Prostate gland (tissue), 2 donors: ENCODE data around the gene WDR82.

ENCODE experiments used
- POLR2A ChIP-seq: fragments of 450-650 bp; IDR thresholded peaks from one replicate; pipeline ENCODE4 v1.6.1; 2016; ENCODE audit warnings: antibody characterized with exemption, mild to moderate bottlenecking
- POLR2AphosphoS5 ChIP-seq: sonication (generic); formaldehyde crosslinking; IDR thresholded peaks from one replicate; pipeline ENCODE4 v1.6.1; 2017; ENCODE audit warnings: antibody characterized with exemption
- TF ChIP-seq, protein P1 (sequence below), 4 experiments: fragments of 200-600 bp in 2 of 4; fragments of 450-650 bp in 2 of 4; sonication (generic) in 2 of 4; IDR thresholded peaks; 1 replicate in 3 of 4; 2 replicates in 1 of 4; pipeline ENCODE4 v1.5.1; 2016 to 2019; ENCODE audit warnings: antibody characterized with exemption in 4 of 4, mild to moderate bottlenecking in 2 of 4, moderate library complexity in 2 of 4

DNA sequence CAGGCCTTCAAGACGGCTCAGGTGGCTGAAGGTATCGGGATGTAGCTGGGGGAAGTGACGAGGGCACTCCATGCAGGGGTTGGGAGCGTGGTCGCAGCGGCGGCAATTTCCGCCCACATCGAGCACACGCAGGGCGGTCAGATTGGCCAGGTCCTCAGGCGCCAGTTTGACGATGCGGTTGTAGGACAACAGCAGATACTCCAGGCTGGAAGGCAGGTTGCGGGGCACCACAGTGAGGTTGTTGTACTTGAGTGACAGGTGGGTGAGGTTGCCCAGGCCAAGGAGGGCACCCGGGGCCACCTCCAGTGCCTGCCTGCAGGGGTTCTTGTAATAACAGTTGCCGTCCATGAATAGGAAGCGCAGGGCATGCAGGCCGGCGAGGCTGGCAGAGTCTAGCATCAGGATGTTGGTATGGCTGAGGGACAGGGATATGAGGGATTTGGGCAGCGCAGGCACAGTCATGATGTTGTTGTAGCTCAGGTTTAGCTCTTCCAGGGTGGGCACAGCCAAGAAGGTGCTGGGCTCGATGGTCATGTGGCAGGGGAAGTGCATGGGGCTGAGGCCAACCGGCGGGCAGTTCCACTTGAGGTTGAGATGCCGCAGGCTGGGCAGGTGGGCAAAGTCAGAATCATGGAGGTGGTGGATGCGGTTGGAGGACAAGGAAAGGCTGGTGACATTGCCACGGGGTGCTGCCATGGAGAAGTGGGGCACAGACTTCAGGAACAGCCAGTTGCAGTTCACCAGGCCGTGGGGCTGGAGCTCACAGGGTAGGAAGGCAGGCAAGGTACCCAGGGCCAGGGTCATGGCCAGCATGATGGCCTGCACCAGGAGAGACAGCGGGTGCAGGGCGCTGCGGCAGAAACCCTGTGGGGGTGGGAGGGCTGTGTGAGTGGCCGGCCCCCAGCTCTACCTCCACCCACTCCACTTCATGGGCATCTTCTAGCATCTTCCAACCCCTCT is 54.7 kb downstream of the WDR82 start:
- TF ChIP-seq POLR2AphosphoS5 (no peak), POLR2A (no peak)
- TF ChIP-seq, protein P1, sequence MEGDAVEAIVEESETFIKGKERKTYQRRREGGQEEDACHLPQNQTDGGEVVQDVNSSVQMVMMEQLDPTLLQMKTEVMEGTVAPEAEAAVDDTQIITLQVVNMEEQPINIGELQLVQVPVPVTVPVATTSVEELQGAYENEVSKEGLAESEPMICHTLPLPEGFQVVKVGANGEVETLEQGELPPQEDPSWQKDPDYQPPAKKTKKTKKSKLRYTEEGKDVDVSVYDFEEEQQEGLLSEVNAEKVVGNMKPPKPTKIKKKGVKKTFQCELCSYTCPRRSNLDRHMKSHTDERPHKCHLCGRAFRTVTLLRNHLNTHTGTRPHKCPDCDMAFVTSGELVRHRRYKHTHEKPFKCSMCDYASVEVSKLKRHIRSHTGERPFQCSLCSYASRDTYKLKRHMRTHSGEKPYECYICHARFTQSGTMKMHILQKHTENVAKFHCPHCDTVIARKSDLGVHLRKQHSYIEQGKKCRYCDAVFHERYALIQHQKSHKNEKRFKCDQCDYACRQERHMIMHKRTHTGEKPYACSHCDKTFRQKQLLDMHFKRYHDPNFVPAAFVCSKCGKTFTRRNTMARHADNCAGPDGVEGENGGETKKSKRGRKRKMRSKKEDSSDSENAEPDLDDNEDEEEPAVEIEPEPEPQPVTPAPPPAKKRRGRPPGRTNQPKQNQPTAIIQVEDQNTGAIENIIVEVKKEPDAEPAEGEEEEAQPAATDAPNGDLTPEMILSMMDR (IDR thresholded peaks at IDR 0.05), result no peak
